ENCODE results near the gene C2orf15.
A peak's percentile ranks its signal among the peaks of the same experiment; 100 is the strongest.

The C2orf15 gene

DNA sequence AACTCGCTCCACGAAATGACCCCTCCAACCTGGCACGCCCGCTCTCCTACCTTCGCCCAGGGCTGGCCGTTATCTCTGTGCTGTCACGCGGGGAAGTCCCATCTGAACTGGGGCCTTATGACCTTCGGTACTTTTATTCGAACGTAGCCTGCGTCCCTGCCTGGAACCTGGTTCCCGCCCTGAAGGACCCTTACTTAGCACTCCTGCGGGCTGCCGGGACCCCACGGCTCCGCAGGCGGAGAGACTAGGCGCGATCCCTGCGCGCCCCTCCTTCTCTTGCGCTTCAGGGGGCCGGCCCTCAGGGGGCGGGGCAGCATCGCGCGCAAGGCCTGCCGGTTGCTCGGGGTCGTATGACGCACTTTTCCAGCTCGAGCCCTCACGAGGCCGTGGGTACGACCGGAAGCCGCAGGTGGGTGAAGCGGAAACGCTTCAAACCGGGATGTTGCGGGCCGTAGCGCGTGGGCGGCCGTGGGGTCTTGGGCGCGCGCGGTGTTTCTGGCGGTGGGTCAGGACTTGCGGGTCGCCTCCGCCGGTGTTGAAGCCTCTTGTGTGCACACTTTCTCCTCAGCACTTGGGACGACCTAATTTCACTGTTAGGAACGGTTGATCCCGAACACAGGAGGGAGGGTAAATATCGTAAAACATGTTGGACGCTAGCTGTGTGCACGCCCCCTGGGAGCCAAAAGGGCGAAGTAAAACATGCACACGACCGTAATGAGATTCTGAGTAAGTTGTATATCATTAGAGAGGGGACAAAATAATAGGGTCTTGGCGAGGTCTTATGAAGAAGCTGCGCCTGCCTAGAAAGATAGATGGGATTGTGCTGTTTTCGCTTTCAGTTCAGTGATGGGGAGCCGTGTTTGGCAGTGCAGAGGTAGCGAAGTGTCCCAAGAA is 13.4 kb downstream of the C2orf15 start, which contains the start of the genes LIPT1 and TSGA10:
Gene LIPT1, plus strand, starts transcription at position 325 of the 894 bp plus-strand sequence. CDS start 6,991 bp downstream, outside the sequence.
Gene TSGA10, minus strand, starts transcription at position 300 of the 894 bp plus-strand sequence. CDS start 45,503 bp downstream, outside the sequence.
- Mint-ChIP-seq H3K4me3 (no peak within 1 kb of the TSS), H3K36me3 (ENCODE audit: low read depth) (peaks cover 25% of the 10 kb centered on the region), H3K4me1 (peaks cover 27% of the 10 kb centered on the region), H3K9me3 (no peaks in the 10 kb centered on the region), H3K27ac (peak within 1 kb of the TSS in 1 of 3 experiments; percentile 86), H3K27me3 (ENCODE audit: low read depth) (no peaks in the 10 kb centered on the region)
- TF ChIP-seq, protein P1, sequence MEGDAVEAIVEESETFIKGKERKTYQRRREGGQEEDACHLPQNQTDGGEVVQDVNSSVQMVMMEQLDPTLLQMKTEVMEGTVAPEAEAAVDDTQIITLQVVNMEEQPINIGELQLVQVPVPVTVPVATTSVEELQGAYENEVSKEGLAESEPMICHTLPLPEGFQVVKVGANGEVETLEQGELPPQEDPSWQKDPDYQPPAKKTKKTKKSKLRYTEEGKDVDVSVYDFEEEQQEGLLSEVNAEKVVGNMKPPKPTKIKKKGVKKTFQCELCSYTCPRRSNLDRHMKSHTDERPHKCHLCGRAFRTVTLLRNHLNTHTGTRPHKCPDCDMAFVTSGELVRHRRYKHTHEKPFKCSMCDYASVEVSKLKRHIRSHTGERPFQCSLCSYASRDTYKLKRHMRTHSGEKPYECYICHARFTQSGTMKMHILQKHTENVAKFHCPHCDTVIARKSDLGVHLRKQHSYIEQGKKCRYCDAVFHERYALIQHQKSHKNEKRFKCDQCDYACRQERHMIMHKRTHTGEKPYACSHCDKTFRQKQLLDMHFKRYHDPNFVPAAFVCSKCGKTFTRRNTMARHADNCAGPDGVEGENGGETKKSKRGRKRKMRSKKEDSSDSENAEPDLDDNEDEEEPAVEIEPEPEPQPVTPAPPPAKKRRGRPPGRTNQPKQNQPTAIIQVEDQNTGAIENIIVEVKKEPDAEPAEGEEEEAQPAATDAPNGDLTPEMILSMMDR (IDR thresholded peaks at IDR 0.05; ENCODE audit: unreplicated experiment in 3 of 3): peak in 1 of 3 experiments; percentile 18

DNA sequence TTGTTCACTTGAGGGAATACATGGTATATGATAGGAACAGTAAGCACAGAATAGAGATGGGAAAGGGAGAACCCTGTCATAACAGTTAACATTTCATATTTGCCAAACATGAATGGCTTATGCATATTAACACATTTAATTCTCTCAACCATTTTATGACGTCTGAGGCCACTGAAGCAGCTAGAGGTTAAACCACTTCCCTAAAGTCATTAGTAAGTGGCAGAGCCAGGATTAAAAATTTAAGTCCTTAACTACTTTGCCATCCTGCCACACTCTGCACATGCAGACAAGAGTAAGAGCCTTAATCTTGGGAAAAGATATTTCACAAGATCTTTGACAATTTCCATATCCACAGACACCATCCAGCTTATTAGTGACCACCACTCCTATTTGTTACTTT is 15.4 kb downstream of the C2orf15 start:
- Mint-ChIP-seq H3K27ac (peak overlapping the region in 2 of 3 experiments; percentile 9 to 35), H3K9me3 (no peaks in the 10 kb centered on the region), H3K4me1 (peaks cover 27% of the 10 kb centered on the region), H3K36me3 (ENCODE audit: low read depth) (peaks cover 29% of the 10 kb centered on the region), H3K27me3 (ENCODE audit: low read depth) (no peaks in the 10 kb centered on the region), H3K4me3 (peak overlapping the region; percentile 63 to 78 (median 77))
- TF ChIP-seq, protein P1 (IDR thresholded peaks at IDR 0.05; ENCODE audit: unreplicated experiment in 3 of 3): no peak

DNA sequence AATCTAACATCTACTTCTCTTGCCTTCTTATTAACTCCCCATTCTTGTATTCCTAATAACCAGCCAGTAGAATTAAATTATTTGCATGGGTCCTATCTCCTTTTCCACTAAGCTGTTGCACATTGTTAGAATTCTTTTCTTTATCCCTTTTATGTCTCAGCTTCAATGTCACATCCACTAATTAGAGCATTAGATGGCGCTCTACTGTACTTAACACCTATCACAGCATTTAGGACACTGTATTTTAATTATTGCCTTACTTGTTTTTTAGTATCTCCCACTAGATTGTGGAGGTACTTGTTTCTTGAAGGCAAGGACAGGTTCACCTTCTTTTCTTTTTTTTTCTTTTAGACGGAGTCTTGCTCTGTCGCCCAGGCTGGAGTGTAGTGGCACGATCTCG is 17.1 kb downstream of the C2orf15 start:
- peaks cover 34% of the 10 kb centered on the region for H3K36me3 Mint-ChIP-seq (ENCODE audit: low read depth)
- H3K27me3 Mint-ChIP-seq (ENCODE audit: low read depth): no peaks in the 10 kb centered on the region
- peak overlapping the region in 1 of 3 experiments; percentile 36 for H3K27ac Mint-ChIP-seq
- H3K9me3 Mint-ChIP-seq: no peaks in the 10 kb centered on the region
- H3K4me3 Mint-ChIP-seq: peak overlapping the region; percentile 3 to 65 (median 52)
- peaks cover 27% of the 10 kb centered on the region for H3K4me1 Mint-ChIP-seq
- TF ChIP-seq, protein P1 (IDR thresholded peaks at IDR 0.05; ENCODE audit: unreplicated experiment in 3 of 3): no peak

DNA sequence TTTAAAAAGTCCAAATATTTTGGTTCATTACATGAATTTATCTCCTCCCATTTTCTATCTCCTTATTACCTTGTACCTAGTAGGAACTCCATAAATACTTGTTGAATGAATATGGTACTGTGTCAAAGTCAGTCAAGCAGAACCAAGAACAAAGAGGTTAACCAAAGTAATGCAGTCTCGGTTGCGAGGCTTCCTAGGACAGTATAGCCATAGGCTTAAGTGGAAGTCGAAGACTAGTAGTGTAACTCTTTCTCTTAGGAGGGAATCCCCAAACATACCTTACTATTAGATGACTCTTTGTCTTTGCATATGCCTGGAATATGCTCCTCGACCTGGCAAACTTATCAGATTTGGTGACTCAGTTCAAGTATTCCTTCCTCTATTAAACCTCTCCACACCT is 18.1 kb downstream of the C2orf15 start:
- H3K9me3 Mint-ChIP-seq: no peaks in the 10 kb centered on the region
- peak overlapping the region in 1 of 3 experiments; percentile 18 for H3K4me3 Mint-ChIP-seq

DNA sequence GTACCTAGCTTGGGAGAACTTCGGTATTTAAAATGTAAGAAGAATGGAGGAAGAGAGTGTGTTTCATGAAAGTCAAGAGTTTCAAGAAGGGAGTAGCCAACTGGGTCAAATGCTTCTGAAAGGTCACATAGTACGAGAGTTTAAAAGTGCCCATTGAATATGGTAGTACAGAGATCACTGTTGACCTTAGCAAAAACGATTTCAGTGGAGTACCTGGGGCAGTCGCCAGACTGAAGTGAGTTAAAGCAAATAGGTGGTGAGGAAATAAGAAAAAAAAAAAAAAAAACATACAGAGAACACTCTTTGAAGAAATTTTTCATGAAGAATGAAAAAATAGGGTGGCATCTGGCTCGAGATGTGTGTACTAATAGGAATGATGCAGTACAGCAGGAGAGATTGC is 24.7 kb downstream of the C2orf15 start:
- TF ChIP-seq, protein P1 (IDR thresholded peaks at IDR 0.05; ENCODE audit: unreplicated experiment in 3 of 3): no peak
- H3K4me3 Mint-ChIP-seq: no peak overlapping the region
- H3K27ac Mint-ChIP-seq: no peak overlapping the region
- H3K27me3 Mint-ChIP-seq (ENCODE audit: low read depth): no peaks in the 10 kb centered on the region
- no peaks in the 10 kb centered on the region for H3K9me3 Mint-ChIP-seq
- H3K4me1 Mint-ChIP-seq: no peaks in the 10 kb centered on the region
- H3K36me3 Mint-ChIP-seq (ENCODE audit: low read depth): peaks cover 45% of the 10 kb centered on the region

More for the DNA sequence above, 18.1 kb downstream of the C2orf15 start:
- H3K27ac Mint-ChIP-seq: no peak overlapping the region
- H3K4me1 Mint-ChIP-seq: peaks cover 19% of the 10 kb centered on the region
- TF ChIP-seq, protein P1 (IDR thresholded peaks at IDR 0.05; ENCODE audit: unreplicated experiment in 3 of 3): no peak
- peaks cover 39% of the 10 kb centered on the region for H3K36me3 Mint-ChIP-seq (ENCODE audit: low read depth)
- H3K27me3 Mint-ChIP-seq (ENCODE audit: low read depth): no peaks in the 10 kb centered on the region
